Mucosa of descending colon (tissue), 3 donors: Measurements from ENCODE around the gene SRGAP3. TPM values are rescaled to one million over a fixed set of nuclear protein-coding genes. Genes with fewer than 3 reads are reported as not detected.

Source experiments
- ATAC-seq: fragments of 200-7000 bp; cut with Tn5 transposase; one replicate; pipeline ENCODE4 v1.9.1; 2020; ENCODE audit warnings: mild to moderate bottlenecking, moderate library complexity
- DNase-seq, 3 donors: peaks; one replicate each; pipeline ENCODE4 v3.0.0-alpha.2; 2020
- H3K36me3 ChIP-seq: fragments of 200-600 bp; one replicate; pipeline ENCODE4 v1.8.0; 2021; ENCODE audit warnings: low read depth, mild to moderate bottlenecking
- H3K4me1 ChIP-seq: fragments of 200-600 bp; one replicate; pipeline ENCODE4 v1.8.0; 2021; ENCODE audit warnings: low read depth, mild to moderate bottlenecking
- H3K4me3 ChIP-seq: fragments of 200-600 bp; one replicate; pipeline ENCODE4 v1.8.0; 2021; ENCODE audit warnings: mild to moderate bottlenecking
- H3K9me3 ChIP-seq: fragments of 200-600 bp; one replicate; pipeline ENCODE4 v1.8.0; 2021; ENCODE audit warnings: mild to moderate bottlenecking
- CTCF ChIP-seq: fragments of 200-600 bp; IDR thresholded peaks from one replicate; pipeline ENCODE4 v1.8.0; 2022; ENCODE audit warnings: antibody characterized with exemption, mild to moderate bottlenecking
- intact Hi-C, 2 donors: fragments of 100-400 bp; cut with DNase I in 1 of 2; cut with micrococcal nuclease in 1 of 2; formaldehyde crosslinking; loops; one replicate each; pipeline versions ENCODE4 v1.11.0 to v1.11.1; 2022; cut with DNase I, micrococcal nuclease
- total RNA-seq, 3 donors: library from RNA; stranded (reverse); fragmentation: NEBNext Ultra II Directional in 2 of 3; extraction: Animal tissue kit (Norgen Biotek cat#: 25700) in 2 of 3; gene quantifications; one replicate each; pipeline versions ENCODE4 v1.2.1 to v1.2.4, GENCODE V29; 2021 to 2023
- donor health status: DM: no; HTN: no; CAD: no; lungs with moderate emphysema.
- donor health status: DM: no; HTN: no; CAD: no.
- donor health status: DM: no; HTN: yes; CAD: no.

Gene SRGAP3
- total RNA-seq, 3 donors from 2014 or later: 6.4 to 9.0 (median 8.6) TPM

- no peak for DNase-seq
- no peaks in the 10 kb centered on the region for H3K9me3 ChIP-seq
These were observed 137.6 kb downstream of the SRGAP3 start for GRCh38 chr3:9111866-9112265.

GRCh38 chr3:9111417-9111816 is 138.0 kb downstream of the SRGAP3 start:
- peak; percentile 30 for ATAC-seq

More at GRCh38 chr3:9111866-9112265, 137.6 kb downstream of the SRGAP3 start:
- TF ChIP-seq CTCF: no peak
- intact Hi-C loops: no loop called here
- Histone ChIP-seq H3K4me1 (no peaks in the 10 kb centered on the region), H3K4me3 (no peak overlapping the region), H3K36me3 (no peaks in the 10 kb centered on the region)
- ATAC-seq: no peak

GRCh38 chr3:9110802-9111201 is 138.6 kb downstream of the SRGAP3 start:
- Histone ChIP-seq H3K4me1 (no peaks in the 10 kb centered on the region), H3K36me3 (no peaks in the 10 kb centered on the region), H3K9me3 (no peaks in the 10 kb centered on the region), H3K4me3 (no peak overlapping the region)
- ATAC-seq (no peak), DNase-seq (no peak)
- intact Hi-C loops: no loop called here
- no peak for TF ChIP-seq CTCF

More at GRCh38 chr3:9111417-9111816, 138.0 kb downstream of the SRGAP3 start:
- H3K36me3 ChIP-seq: no peaks in the 10 kb centered on the region
- no peak for TF ChIP-seq CTCF
- no peaks in the 10 kb centered on the region for H3K9me3 ChIP-seq
- DNase-seq: peak in 1 of 3 donors; percentile 51
- intact Hi-C loops: no loop called here
- no peaks in the 10 kb centered on the region for H3K4me1 ChIP-seq
- H3K4me3 ChIP-seq: no peak overlapping the region

GRCh38 chr3:9110316-9110715 is 139.1 kb downstream of the SRGAP3 start:
- Histone ChIP-seq H3K9me3 (no peaks in the 10 kb centered on the region), H3K36me3 (no peaks in the 10 kb centered on the region), H3K4me3 (no peak overlapping the region), H3K4me1 (no peaks in the 10 kb centered on the region)
- no peak for TF ChIP-seq CTCF
- intact Hi-C loops: no loop called here
- DNase-seq: no peak
- no peak for ATAC-seq

GRCh38 chr3:9109568-9109914 is 139.9 kb downstream of the SRGAP3 start:
- no peaks in the 10 kb centered on the region for H3K9me3 ChIP-seq
- H3K4me1 ChIP-seq: no peaks in the 10 kb centered on the region
- no peaks in the 10 kb centered on the region for H3K36me3 ChIP-seq
- DNase-seq: no peak
- no peak for TF ChIP-seq CTCF
- intact Hi-C loops: no loop called here
- H3K4me3 ChIP-seq: no peak overlapping the region
- ATAC-seq: peak; percentile 37

- no peaks in the 10 kb centered on the region for H3K9me3 ChIP-seq
- no peak for DNase-seq
- no peak overlapping the region for H3K4me3 ChIP-seq
- H3K4me1 ChIP-seq: no peaks in the 10 kb centered on the region
- no peak for TF ChIP-seq CTCF
- H3K36me3 ChIP-seq: no peaks in the 10 kb centered on the region
- ATAC-seq: no peak
- intact Hi-C loops: no loop called here
These were observed 140.4 kb downstream of the SRGAP3 start for GRCh38 chr3:9108876-9109567.
